GM21381 (cell line): ENCODE measurements around the gene HIGD1A.
A peak's percentile ranks its signal among the peaks of the same experiment; 100 is the strongest.

Experiments used
- ATAC-seq: cut with Tn5 transposase; IDR thresholded peaks from one replicate; pipeline ENCODE4 v1.9.1; 2021; ENCODE audit warnings: mild to moderate bottlenecking, moderate library complexity; ENCODE audit not compliant: unreplicated experiment

Gene HIGD1A

GRCh38 chr3:42804106-42804830 lies at the start of gene HIGD1A:
Gene HIGD1A (minus strand): TSS chr3:42804490. CDS start chr3:42794253, 10,237 bp downstream.
- peak; percentile 98 for ATAC-seq

- no peak for ATAC-seq
Observed at GRCh38 chr3:42853739-42854302, 49.5 kb upstream of the HIGD1A start.

- no peak for ATAC-seq
Observed at GRCh38 chr3:42853056-42853455, 48.8 kb upstream of the HIGD1A start.

GRCh38 chr3:42852441-42852840 lies 48.2 kb upstream of the HIGD1A start:
- ATAC-seq, result no peak

- no peak for ATAC-seq
Observed at GRCh38 chr3:42851228-42851834, 47.0 kb upstream of the HIGD1A start.

- ATAC-seq, result no peak
Observed at GRCh38 chr3:42850263-42850662, 46.0 kb upstream of the HIGD1A start.

- ATAC-seq, result no peak
Observed at GRCh38 chr3:42849017-42849416, 44.7 kb upstream of the HIGD1A start.

- ATAC-seq, result no peak
Observed at GRCh38 chr3:42847731-42848130, 43.4 kb upstream of the HIGD1A start.

- ATAC-seq, result peak; percentile 75
Observed at GRCh38 chr3:42846685-42847522, 42.6 kb upstream of the HIGD1A start.

- ATAC-seq, result no peak
Observed at GRCh38 chr3:42844815-42845214, 40.5 kb upstream of the HIGD1A start.

GRCh38 chr3:42844412-42844713 lies 40.1 kb upstream of the HIGD1A start:
- no peak for ATAC-seq

- no peak for ATAC-seq
Observed at GRCh38 chr3:42843713-42844411, 39.6 kb upstream of the HIGD1A start.

- ATAC-seq, result no peak
Observed at GRCh38 chr3:42841332-42841731, 37.0 kb upstream of the HIGD1A start.

GRCh38 chr3:42839616-42840015 lies 35.3 kb upstream of the HIGD1A start:
- peak; percentile 96 for ATAC-seq

GRCh38 chr3:42838571-42838970 lies 34.3 kb upstream of the HIGD1A start:
- ATAC-seq, result no peak

GRCh38 chr3:42836150-42837123 lies 32.1 kb upstream of the HIGD1A start:
- no peak for ATAC-seq

- peak; percentile 62 for ATAC-seq
Observed at GRCh38 chr3:42831321-42831713, 27.0 kb upstream of the HIGD1A start.

GRCh38 chr3:42830437-42831320 lies 26.4 kb upstream of the HIGD1A start:
- no peak for ATAC-seq
